Measurements from ENCODE around the gene BCAS1. TPM values are rescaled to one million over a fixed set of nuclear protein-coding genes. Genes with fewer than 3 reads are reported as not detected.

The BCAS1 gene
- total RNA-seq, 2 experiments from 2014 or later = 0.05 TPM; not detected in 1

DNA sequence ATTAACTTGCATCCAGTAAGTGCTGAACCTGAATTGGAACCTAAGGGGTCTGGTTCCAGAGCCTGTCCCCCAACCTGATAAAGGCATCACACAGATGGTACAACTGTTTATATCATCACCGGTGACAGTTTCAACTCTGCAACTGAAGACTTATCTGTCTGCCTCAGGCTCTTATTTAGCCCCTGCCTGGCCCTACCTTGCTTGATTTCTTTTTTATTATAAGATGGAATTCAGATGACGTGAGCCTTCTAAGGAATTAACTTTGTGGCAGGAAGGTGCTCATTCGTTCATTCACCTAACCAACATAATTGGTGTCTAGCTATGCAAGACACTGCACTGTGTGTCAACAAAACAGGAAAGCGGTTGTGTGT, 175.0 kb downstream of the BCAS1 start:
- CTCF ChIA-PET = interaction anchor here (0.7 to 2.0 kb wide), 2 partner anchors 11 to 20 kb away, joined by 3 to 10 read pairs; no protein-coding TSS in a partner anchor
- Mint-ChIP-seq H3K9me3 (no peaks in the 10 kb centered on the region), H3K4me1 (ENCODE audit: low read depth) (peaks cover 58% of the 10 kb centered on the region), H3K4me3 (no peak overlapping the region), H3K27me3 (ENCODE audit: low read depth) (no peaks in the 10 kb centered on the region), H3K27ac (no peak overlapping the region), H3K36me3 (ENCODE audit: low read depth) (no peaks in the 10 kb centered on the region)
- DNase-seq = no peak
- intact Hi-C loops (cut with micrococcal nuclease) = no loop called here

DNA sequence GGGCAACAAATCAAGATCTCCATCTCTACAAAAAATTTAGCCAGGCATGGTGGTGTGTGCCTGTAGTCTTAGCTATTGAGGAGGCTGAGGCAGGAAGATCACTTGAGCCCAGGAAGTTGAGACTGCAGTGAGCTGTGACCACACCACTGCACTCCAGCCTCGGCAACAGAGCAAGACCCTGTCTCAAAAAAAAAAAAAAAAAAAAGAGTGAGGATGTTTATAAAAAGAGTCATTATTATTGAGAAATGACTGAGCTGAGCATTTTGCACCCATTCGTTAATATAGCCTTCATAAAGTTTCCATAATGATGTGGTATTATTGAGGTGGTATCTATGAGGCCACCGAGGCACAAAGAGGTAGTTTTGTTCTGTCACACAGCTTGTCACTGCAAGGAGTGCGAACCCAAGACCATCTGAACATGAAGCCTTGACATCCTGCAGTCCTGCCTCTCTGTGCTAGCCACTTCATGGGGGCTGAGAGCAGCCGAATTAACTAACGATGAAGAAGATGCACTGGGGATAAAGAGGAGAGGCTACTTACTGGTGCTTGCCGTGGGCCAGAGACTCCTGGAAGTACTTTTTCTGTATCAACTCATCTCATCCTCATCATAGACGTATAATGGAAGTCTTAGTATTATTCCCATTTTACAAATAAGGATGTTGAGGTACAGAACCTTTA, 175.5 kb downstream of the BCAS1 start:
- Mint-ChIP-seq H3K27ac (no peak overlapping the region), H3K27me3 (ENCODE audit: low read depth) (no peaks in the 10 kb centered on the region), H3K9me3 (no peaks in the 10 kb centered on the region), H3K4me3 (no peak overlapping the region), H3K4me1 (ENCODE audit: low read depth) (peaks cover 56% of the 10 kb centered on the region), H3K36me3 (ENCODE audit: low read depth) (no peaks in the 10 kb centered on the region)
- intact Hi-C loops (cut with micrococcal nuclease) = no loop called here
- peak; percentile 2 for DNase-seq
- CTCF ChIA-PET = interaction anchor here (0.7 to 2.0 kb wide), 3 partner anchors 9 to 49 kb away, joined by 4 to 10 read pairs (median 5); no protein-coding TSS in a partner anchor

Small RNA genes within 50 kb of the gene (microRNA-seq; reads per million reads assigned to microRNA genes)
- gene MIR4756 (ENCODE audit: borderline microRNAs expressed, borderline replicate concordance) = not detected

Other genes with a start within 250 kb of the BCAS1 start
- not detected for gene CYP24A1, start 103.4 kb upstream of the BCAS1 start, total RNA-seq
- 10 to 100 TPM; 48.8 to 53.3 TPM for gene PFDN4, start 137.5 kb upstream of the BCAS1 start, total RNA-seq